HG03025 (cell line): ENCODE measurements around the gene STYXL1.
A peak's percentile ranks its signal among the peaks of the same experiment; 100 is the strongest.

ENCODE experiments used
- ATAC-seq: cut with Tn5 transposase; IDR thresholded peaks from one replicate; pipeline ENCODE4 v1.9.1; 2021; ENCODE audit warnings: mild to moderate bottlenecking, moderate library complexity; ENCODE audit not compliant: unreplicated experiment, low FRiP score

The STYXL1 gene

DNA sequence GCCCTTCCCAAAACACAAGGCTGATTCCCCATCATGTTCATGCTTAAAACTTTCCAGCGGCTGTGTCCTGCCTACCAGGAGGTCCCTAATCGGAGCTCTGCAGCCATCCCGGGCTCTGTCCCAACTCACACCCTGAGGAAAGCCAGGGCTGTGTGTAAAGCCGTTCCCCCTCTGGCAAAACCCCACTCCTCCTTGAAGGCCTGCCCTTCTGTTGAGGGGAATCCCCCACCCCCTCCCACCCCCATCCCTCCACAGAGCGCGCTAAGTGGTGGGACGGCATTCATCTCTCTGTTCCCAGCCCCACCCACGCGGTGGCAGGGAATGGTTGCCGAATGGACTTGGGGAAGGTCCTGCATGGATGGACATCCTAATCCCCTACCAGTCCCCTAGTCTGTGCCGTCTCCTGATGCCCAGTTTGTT is 52.7 kb downstream of the STYXL1 start:
- ATAC-seq, result no peak

DNA sequence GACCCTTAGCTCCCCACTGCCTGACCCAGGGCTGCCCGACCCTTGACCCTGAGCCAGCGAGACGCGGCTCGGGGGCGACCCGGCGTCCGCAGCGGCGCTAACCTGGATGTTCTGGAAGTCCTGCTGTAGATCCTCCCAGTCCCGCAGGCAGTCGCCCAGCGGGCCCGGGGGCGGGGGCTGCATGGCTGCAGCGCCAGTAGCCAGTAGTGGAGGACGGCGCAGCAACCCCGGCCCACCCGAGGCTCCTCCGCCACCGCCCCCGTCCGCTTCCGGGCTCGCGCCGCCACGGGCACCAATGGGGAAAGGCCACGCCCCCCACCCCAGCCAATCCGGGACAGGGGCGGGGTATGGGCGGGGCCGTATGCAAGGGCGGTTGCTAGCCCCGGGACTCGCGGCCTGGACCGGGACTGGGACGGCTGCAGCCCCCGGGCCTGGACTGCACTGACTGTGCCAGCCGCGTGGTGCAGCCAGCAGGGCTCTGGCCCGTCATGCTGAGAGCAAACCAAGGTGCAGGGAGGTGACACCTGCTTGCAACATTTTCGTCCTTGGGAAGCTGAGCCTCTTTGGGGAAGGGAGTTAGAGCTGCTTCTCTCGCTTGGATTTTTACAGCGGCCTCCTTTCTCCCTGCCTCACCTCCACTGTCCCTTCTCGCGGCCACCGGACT is 53.3 kb downstream of the STYXL1 start, which contains the start of gene TMEM120A:
Gene TMEM120A (minus strand): TSS at position 208 of the 664 bp plus-strand sequence. CDS start 25 bp downstream, at position 183.
- peak; percentile 84 for ATAC-seq

DNA sequence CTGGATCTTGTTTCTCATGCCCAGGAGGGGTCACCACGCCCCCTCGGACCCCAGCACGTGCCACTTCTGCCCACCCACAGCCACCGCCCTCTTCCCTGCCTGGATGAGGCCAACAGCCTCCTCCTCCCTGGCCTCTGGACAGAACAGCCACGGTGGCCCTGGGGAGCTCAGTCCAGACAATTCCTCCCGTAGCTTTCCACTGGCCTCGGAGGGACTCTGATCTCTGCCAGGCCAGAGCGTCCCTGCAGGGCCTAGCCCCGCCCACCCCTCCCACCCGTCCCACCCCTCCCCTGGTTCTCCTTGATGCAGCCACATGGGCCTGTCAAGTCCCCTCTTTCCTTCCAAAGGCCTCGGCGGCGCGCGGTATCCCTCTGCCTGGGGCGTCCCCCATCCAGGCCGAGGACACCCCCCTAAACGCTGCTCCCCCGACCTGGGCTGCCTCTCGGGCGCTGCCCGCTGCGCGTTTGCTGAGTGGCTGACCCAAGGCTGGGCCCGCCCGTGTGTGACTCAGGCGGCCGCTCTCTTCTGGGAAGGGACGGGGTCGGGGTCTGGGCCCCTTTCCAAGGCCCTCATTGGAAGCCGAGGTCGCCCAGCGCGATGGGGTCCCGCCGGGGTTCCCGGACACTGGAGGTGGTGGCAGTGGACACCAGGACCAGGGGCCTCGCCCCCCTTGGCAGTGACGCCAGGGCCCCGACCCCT is 54.0 kb downstream of the STYXL1 start:
- peak; percentile 1 for ATAC-seq

DNA sequence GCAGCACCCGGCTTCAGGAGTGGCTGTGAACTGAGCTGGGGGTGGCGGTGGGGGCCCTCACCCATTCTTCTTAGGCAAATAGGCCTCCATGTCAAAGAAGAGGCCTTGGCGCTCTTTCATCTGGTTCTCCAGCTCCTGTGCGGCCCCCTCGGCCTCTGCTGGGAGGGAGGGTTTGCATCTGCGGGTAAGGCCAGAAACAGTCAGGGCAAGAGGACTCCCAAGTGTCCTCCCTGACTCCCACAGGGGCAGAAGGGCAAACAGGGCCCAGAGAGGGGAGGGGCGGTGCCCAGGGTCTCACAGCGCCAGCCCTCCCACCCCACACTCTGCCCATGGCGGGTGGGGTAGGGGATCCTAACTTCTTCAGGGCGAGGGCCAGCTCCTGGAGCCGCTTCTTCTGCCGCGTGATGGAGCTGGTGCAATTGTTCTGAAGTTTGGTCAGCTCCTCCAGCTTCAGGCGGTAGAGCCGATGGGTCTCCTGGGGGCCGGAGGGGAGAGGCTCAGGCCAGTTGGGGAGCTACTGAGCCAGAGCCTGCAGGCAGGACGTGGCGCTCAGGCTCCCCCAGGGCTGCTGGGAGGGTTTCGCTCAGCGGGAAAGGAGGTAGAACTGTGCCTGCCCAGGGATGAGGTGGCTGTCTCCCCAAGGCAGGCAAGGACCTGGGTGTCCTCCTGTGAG is 55.6 kb downstream of the STYXL1 start:
- no peak for ATAC-seq

DNA sequence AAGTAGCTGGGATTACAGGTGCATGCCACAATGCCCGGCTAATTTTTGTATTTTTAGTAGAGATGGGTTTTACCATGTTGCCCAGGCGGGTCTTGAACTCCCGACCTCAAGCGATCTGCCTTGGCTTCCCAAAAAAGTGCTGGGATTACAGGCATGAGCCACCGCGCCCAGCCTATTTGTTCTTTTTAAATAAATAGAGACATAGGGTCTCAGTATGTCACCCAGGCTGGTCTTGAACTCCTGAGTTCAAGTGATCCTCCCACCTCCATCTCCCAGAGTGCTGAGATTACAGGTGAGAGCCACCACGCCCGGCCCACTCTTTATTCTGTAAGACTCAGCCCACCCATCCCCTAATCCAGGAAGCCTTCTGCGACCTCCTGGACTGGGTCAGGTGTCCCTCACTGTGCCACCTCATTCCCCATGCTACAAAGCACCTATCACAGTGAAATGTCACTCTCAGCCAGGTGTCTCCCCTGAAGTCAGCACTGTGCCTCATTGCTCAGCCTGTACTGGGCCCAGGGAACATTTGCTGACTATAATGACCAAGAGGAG is 56.2 kb downstream of the STYXL1 start:
- no peak for ATAC-seq

DNA sequence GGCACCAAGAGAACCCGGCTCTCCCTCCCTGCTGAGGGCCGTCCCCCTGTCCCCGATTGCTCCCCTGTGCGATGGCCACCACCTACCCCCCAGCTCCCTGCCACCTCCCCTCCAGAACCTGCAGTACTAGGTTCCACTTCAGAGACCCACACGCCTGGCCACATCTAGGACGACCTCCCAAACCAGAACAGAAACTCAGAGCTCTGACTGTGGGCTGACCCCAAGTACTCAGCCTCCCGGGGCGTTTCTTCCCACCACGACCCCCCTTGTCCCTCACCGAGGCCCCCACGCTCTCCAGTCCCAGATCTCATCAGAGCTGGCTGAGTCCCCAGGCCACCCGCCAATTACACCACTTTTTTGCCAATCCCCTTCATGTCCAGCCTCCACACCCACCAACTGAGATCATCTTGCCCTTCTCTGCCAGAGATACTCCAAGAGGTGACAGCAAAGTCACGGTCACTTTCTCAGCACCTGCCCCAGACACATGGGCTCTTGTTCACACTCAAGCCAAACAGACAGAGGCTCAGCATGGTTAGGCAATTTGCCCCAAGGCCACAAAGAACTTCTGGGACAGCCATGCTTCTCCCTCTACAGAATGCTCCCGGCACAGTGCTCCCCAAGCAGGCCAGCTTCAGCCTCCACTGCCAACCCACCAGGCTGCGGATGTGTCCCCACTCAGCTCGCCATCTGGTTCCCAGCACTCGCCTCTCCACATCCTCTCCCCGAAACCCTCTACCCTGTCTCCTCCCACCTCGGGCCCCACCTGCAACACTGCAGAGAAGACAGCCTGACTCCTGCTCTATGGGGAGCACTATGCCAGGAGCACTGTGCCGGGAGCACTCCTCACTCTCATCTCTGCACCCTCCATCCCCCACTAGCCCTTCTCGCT is 58.1 kb downstream of the STYXL1 start:
- ATAC-seq, result no peak

DNA sequence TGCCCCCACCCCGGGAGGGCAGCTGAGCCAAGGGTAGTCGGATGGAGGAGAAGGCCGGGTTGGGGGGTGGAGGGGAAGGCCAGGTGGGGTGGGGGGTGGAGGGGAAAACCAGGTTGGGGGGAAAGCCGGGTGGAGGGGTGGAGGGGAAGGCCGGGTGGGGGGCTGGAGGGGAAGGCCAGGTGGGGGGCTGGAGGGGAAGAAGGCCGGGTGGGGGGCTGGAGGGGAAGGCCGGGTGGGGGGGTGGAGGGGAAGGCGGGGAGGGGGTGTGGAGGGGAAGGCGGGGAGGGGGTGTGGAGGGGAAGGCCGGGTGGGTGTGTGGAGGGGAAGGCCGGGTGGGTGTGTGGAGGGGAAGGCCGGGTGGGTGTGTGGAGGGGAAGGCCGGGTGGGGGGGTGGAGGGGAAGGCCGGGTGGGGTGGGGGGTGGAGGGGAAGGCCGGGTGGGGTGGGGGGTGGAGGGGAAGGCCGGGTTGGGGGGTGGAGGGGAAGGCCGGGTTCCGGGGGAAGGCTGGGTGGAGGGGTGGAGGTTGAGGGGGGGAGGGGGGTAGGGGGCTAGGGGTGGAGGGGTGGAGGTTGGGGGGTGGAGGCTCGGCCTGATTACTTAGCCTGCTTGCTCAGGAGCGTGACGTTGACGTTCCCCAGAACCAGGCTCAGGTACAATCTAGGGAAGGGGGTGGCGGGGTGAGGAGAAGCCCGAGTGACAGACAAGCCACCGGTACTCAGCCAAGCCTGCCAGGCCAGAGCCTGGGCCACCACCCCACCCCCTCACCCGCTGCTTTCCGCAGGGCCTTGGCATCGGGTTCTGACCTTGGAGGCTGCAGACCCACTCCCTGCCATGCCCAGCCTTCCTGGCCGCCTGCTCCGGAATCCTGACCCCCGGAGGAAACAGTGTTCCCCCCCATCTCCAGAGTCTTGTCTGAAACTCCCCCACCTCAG is 59.0 kb downstream of the STYXL1 start:
- ATAC-seq, result no peak

DNA sequence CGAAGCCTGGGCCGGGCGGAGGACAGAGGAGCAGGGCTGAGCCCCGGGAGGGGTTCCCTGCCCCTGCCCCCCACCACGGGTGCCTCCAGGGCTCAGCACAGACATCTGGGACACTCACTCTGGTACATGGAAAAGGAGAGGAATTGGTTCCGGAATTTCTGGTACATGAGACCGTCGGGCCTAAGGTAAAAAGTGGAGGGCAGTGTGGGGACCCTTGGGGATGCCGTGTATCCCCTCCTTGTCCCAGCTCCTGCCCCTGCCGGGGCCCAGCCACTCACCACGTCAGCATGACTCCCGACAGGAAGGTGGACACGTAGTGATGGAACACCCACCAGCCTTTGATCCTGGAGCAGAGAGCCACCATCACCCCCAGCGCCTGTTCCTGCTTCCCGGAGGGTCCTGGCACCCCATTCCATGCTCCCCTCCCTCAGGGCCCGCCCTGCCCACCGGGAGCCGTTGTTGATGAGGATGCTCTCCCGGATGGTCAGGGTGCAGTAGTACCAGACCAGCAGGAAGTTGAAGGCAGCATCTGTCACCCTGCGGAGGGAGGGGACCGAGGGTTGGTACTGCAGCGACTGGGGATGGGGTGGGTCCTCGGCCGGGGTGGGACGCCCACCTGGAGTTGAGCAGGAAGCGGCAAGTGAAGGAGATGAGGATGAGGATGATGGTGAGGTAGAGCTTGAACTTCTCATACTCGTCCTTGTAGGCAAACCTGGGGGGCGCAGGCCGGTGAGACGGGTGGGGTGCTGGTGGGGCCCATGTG is 59.8 kb downstream of the STYXL1 start:
- no peak for ATAC-seq

DNA sequence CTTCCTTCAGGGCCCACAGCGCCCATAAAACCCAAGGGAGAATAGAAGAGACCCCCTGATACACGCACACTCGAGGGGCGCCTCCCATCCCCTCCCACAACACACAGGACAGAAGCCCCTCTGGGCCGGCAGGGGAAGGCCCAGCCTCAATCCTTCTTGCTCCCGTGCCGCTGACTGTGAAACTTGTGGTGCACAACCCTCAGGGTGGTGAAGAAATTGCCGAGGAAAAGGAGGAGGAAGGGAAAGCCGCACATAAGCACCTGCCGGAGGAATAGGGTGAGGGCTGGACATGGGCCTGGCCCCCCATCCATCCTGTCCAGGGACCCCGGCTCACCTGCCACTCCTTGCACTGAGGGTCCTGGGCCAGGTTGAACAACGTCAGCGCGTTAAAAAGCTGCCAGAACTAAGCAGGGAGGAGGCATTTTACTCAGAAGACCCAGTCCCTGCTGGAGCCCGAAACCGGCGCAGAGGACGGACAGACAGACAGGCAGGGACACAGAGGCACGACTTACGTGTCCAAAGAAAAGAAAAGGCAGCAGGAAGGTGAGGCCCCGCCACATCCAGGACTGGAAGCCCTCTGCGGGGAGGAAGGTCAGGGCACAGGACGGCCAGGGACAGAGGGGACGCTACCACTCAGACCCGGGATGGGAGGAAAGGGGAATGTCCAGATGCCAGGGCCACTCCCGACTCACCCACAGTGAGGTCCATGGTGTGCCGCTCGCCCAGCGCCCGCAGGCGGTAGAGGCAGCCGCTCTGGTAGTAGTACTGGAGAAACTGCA is 60.6 kb downstream of the STYXL1 start:
- no peak for ATAC-seq

DNA sequence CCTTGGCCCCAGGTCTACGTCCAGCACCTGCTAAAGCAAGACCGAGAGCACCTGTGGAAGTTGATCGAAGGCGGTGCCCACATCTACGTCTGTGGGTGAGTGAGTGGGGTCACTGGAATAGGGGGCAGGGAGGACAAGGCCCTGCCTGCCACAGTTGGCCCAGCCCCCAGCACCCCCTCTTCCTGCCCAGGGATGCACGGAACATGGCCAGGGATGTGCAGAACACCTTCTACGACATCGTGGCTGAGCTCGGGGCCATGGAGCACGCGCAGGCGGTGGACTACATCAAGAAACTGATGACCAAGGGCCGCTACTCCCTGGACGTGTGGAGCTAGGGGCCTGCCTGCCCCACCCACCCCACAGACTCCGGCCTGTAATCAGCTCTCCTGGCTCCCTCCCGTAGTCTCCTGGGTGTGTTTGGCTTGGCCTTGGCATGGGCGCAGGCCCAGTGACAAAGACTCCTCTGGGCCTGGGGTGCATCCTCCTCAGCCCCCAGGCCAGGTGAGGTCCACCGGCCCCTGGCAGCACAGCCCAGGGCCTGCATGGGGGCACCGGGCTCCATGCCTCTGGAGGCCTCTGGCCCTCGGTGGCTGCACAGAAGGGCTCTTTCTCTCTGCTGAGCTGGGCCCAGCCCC is 61.5 kb downstream of the STYXL1 start:
- no peak for ATAC-seq

DNA sequence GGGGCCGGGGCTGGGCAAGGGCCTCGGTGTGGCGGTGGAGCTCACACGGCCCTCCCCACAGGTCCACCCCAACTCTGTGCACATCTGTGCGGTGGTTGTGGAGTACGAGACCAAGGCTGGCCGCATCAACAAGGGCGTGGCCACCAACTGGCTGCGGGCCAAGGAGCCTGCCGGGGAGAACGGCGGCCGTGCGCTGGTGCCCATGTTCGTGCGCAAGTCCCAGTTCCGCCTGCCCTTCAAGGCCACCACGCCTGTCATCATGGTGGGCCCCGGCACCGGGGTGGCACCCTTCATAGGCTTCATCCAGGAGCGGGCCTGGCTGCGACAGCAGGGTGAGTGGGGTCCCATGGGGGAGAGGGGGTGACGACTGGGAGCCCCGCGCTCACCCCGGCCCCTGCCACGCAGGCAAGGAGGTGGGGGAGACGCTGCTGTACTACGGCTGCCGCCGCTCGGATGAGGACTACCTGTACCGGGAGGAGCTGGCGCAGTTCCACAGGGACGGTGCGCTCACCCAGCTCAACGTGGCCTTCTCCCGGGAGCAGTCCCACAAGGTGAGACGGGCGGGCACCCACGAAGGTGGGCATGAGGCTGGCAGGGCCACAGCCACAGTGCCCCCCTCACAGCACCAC is 62.2 kb downstream of the STYXL1 start:
- no peak for ATAC-seq

DNA sequence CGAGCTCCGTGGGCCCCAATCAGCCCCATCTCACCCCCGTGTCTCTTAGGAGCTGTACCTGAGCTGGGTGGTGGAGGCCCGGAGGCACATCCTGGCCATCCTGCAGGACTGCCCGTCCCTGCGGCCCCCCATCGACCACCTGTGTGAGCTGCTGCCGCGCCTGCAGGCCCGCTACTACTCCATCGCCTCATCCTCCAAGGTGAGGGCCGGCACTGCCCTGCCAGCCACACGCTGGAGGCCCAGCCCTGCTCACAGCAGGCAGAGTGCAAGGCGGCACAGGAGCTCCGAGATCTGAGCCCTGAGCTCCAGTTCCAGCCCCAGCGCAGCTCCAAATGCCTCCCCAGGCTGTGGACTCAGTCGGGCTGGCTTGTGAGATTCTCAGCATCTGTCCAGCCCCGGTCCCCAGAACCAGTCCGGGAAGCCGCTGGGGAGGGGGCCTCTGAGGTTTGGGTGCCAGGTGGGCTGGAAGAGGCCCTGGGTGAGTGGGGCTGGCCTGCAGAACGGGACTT is 62.7 kb downstream of the STYXL1 start:
- ATAC-seq, result no peak

DNA sequence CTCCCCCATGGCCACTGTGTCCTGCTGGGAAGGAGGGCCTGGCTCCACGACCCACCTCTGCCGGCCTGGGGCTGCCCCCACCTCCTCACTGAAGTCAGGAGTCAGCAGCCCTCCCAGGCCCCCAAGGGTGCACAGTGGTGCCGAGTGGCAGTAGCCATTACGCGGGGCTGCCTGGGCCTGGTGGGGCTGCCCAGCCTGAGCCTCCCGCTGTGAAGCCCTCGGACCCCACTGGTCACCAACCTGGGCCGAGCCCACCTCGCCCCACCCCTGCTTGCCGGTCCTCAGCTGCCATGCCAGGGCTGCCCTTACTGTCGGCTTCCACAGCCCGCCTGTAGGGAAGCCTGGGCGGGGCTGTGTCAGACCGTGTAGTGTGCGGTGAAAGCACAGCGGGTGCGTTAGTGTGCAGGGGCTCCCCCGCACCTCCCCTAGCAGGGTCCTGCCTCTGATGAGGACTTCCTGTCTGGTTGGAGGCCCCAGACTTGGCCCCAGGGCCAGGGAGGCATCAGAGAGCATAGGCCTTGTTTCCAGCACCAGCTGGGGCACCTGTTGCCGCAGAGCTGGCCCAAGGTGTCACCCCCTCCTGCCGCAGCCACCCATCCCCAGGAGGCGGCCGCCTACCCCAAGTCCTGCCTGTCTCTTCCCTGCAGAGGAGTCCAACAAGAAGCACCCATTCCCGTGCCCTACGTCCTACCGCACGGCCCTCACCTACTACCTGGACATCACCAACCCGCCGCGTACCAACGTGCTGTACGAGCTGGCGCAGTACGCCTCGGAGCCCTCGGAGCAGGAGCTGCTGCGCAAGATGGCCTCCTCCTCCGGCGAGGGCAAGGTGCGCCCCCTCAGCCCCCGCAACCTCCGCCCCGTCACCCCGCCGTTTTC is 63.4 kb downstream of the STYXL1 start:
- no peak for ATAC-seq

DNA sequence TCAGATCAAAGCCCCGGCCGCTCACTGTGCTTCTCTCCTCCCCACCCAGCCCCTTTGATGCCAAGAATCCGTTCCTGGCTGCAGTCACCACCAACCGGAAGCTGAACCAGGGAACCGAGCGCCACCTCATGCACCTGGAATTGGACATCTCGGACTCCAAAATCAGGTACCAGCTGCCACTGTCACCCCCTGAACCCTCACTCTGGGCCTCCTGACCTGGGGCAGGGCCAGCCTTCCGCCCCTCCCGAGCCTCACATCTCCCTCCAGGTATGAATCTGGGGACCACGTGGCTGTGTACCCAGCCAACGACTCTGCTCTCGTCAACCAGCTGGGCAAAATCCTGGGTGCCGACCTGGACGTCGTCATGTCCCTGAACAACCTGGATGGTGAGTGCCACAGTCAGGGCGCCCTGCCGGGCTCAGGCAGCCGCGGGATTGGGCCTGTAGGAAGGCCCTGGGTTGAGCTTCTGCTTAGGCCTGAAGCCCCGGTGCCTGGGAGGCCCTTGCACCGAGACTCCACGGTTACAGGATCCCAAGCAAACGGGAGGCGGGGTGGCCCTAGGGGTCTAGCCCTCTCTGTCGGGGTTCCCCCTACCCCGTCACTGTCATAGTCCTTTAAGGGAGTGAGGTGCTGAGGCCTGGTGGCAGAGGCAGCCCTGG is 64.2 kb downstream of the STYXL1 start:
- no peak for ATAC-seq
